ENCODE results near the gene PIGU.
"Not testable (repeated sequence)": the region's sequence is repeated elsewhere in the genome, so short reads cannot be mapped to it uniquely, and the experiment has no call there.

The PIGU gene

DNA sequence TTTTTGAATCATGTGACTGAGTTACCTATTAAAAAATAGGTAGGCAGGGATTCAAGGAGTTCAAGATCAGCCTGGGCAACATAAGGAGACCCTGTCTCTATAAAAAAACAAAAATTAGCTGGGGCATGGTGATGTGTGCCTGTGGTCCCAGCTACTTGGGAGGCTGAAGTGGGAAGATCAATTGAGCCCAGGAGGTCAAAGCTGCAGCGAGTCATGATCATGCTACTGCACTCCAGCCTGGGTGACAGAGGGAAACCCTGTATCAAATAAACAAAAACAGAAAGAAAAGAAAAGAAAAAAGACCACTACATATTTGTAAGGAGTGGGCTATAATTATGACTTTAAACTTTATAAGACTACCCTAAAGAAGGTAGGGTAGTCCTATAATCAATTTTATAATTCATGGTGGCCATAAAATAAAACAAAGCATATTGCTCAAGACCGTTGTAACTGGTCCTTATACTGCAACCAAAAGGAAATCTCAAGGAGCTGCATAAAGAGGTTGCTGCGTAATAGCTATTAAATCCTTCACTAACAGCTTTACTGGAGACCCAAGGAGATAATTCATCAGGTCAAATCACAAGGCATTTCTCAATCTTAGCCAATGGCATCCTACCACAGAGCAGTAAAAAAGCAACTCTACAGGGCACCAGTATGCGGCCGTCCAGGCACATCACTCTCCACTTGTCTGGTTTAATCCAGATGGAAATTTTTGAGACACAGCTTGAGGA lies 13.5 kb downstream of the PIGU start:
- DNase-seq (ENCODE audit: low read depth in 3 of 3), result no peak

GRCh38 chr20:34661811-34662210 lies 15.1 kb downstream of the PIGU start:
- DNase-seq (ENCODE audit: low read depth in 3 of 3), result not testable (repeated sequence)

- DNase-seq (ENCODE audit: low read depth in 3 of 3), result not testable (repeated sequence)
Measured at GRCh38 chr20:34658654-34659053, 18.2 kb downstream of the PIGU start.

- DNase-seq (ENCODE audit: low read depth in 3 of 3), result no peak
Measured at GRCh38 chr20:34654207-34654744, 22.6 kb downstream of the PIGU start.

DNA sequence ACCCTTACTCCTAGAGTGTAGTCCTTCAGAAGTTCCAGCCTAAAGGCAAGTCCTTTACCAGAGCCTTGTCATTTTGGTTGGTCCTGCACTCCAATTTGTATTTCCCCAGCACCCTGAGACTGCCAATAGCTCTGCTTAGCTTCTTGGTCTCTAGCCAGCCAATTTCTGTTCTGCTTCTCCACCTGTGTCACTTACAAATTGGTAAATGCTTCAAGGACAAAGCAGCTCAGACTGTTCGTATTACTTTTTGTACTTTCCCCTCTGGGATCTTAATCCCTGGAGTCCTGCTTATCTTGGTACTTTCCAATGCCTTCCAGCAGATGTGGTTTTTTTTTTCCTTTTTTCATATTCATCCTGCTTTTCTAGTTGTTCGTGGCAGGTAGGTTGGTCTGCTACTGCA lies 25.7 kb downstream of the PIGU start:
- DNase-seq (ENCODE audit: low read depth in 3 of 3), result no peak

DNA sequence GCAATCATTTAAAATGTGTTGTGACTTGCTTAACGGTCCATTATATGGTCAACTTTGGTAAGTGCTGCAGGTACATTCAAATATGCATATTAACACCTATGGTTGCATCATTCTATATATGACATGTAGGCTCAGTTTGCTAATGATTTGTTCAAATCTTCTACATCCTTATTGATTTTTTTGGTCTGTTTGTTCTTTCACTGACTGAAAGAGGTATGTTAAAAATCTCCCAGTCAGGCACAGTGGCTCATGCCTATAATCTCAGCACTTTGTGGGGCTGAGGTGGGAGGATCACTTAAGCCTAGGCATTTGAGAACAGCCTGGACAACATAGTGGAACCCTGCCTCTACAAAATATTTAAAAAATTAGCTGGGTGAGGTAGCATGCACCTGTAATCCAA lies 29.2 kb downstream of the PIGU start:
- DNase-seq (ENCODE audit: low read depth in 3 of 3), result no peak

GRCh38 chr20:34644951-34645350 lies 31.9 kb downstream of the PIGU start:
- no peak for DNase-seq (ENCODE audit: low read depth in 3 of 3)

DNA sequence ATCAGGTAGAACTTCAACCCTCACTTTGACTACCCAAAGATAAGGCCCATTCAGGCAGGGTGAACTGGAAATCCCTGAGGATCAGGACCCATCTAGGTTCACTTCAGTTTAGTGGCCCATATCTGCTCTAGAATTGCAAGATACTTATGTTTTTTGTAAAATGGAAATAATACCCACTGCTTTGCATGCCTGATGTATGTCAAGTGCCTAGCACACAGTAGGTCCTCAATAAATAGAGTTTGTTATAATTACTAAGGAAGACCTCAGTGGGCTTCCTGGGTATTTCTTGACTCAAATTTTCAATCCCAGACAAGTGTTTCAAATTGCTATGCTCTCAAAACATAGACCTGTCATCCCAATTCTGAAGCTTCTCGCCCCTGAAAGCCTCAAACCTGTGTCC lies 32.5 kb downstream of the PIGU start:
- no peak for DNase-seq (ENCODE audit: low read depth in 3 of 3)

DNA sequence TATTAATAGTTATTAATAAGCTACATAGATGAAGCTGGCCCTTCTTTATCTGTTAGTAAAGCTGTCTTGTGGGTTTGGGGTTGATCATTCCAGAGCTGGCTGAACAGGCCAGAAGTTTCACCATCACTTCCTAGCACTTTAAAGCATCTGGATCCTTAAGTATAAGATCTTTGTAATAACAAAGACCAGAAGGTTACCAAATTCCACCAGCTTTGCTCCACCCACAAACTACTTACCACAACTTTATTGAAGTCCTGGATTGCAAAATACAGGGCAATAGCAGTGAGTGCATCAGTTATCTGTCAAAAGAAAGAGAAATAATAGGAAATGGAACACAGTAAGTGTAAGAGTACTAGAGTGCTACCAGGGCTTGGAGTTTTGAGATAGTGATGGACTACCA lies 33.0 kb downstream of the PIGU start:
- no peak for DNase-seq (ENCODE audit: low read depth in 3 of 3)

DNA sequence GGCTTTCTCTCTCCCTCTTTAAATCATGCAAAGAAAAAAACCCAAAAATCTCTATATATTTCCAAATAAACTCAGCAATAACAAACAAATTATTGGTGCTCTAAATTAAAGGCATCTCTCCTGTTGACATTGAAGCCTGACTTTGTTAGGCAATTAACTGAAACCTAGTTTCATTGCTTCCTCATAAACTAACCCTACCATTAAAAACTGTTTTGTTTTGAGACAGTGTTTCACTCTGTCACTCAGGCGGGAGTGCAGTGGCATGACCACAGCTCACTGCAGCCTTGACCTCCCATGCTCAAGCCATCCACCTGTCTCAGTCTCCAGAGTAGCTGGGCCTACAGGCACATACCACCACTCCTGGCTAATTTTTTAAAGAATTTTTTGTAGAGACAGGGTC lies 34.9 kb downstream of the PIGU start:
- no peak for DNase-seq (ENCODE audit: low read depth in 3 of 3)

DNA sequence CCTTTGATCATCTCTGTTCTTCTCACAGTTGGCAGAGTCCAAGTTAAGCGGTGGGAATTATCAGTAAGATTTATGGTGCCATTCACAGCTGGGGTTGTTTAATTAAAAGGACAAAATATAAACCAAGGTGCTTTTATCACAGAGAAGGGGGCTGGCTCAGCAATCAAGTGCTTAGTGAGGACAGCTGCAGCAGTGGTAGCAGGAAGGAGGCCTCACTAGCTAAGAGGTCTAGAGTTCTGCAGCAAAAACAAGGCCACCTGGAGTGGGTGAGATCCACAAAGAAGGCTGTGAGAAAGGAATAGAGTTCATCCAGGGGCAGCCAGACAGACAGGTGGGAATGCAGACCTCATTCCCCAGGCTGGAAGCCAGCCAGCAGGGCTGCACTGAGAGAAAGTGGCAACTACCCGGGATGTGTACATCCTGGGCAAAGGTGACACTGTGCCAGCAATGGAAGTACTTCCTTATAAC lies 37.1 kb downstream of the PIGU start:
- DNase-seq (ENCODE audit: low read depth in 3 of 3), result no peak

GRCh38 chr20:34638532-34638931 lies 38.4 kb downstream of the PIGU start:
- no peak for DNase-seq (ENCODE audit: low read depth in 3 of 3)

- DNase-seq (ENCODE audit: low read depth in 3 of 3), result no peak
Measured at GRCh38 chr20:34638039-34638292, 38.9 kb downstream of the PIGU start.

GRCh38 chr20:34637245-34638038 lies 39.5 kb downstream of the PIGU start:
- no peak for DNase-seq (ENCODE audit: low read depth in 3 of 3)

- no peak for DNase-seq (ENCODE audit: low read depth in 3 of 3)
Measured at GRCh38 chr20:34636648-34637047, 40.2 kb downstream of the PIGU start.

GRCh38 chr20:34634392-34634791 lies 42.5 kb downstream of the PIGU start:
- DNase-seq (ENCODE audit: low read depth in 3 of 3), result no peak

GRCh38 chr20:34632870-34633452 lies 43.9 kb downstream of the PIGU start:
- DNase-seq (ENCODE audit: low read depth in 3 of 3), result no peak

GRCh38 chr20:34629904-34630303 lies 47.0 kb downstream of the PIGU start:
- no peak for DNase-seq (ENCODE audit: low read depth in 3 of 3)

DNA sequence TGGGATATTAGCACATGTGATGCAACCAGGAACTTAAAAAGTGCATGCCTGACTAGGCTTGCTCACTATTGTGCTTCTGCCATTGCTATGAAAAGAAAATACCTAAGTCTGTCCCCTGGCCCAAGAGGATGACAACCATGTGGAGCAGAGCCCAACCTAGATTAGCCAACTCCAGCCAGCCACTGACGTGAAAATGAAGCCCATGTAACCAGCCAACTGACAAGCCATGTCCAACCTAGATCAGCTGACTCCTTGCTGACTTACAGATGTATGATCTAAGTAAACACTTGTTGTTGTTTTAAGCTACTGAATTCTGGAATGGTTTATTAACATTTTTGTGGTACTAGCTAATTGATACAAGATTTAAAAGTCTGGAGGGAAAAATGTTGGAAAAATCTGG lies 47.5 kb downstream of the PIGU start:
- no peak for DNase-seq (ENCODE audit: low read depth in 3 of 3)

DNA sequence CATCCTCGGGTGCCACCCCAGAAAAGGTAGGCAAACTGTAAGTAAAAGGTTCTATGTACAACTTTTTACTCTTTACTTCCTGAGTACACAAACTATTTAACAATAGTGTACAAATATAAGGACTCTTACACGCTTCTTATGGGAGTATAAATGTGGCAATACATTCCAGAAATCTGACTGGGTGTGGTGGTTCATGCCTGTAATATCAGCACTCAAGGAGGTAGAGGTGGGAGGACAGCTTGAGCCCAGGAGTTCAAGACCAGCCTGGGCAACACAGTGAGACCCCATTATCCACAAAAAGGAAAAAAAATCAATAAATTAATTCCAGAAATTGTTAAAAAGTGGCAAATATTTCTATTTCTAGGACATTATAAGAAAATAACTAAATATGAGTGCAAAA lies 48.9 kb downstream of the PIGU start:
- DNase-seq (ENCODE audit: low read depth in 3 of 3), result no peak

DNA sequence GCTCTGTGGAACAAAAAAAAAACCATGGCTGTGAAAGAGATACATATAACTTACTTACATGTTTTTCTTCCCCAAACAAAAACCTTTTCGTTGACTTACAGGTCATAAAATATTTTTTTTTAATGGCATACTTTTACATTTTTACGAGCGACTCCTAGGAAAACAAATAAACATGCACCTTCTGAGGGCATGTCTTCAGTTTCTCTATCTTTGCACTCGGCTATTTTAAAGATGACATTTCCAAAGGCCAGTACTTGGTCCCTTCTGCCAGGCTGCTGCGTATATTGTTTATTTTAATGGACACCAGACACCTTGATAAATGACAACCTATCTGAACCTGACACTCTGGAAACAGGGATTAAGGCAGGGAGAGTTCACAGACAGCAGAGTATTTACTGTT lies 49.4 kb downstream of the PIGU start:
- no peak for DNase-seq (ENCODE audit: low read depth in 3 of 3)

DNA sequence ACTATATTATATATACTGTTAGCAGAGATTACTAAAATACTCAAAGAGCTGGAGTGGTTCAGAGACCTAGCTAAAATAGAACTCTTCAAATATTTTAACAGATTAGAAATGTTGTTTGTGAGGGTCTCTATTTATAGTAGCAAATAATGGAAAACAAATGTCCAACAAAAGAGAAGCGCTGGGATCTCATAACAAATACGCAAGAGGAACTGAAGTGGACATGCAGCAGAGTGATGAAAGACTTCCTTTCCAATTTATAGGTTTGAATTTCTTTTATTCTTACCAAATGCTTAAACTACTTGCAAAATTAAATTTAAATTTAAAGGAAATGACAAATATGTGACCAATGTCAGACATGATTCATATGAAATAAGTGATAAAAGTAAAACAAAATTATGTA lies 49.9 kb downstream of the PIGU start:
- DNase-seq (ENCODE audit: low read depth in 3 of 3), result no peak

DNA sequence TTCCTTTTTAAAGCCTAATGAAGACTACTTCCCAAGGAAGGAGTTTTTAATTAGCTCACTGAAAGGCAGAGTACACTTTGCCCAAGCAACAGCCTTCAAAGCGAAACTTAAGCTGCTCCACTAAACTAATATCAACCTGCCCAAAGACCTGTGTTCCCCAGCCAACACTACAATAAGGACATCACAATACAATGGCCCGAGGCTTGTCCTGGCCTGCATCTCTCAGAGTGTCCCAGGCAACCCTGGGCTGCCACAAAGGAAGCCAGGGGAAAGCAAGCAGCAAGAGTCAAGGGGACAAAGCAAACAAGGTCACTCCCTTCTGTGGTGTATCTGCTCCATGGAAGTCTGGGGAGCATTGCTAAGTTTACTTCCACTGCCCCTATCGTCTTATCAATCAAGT lies 52.3 kb downstream of the PIGU start:
- no peak for DNase-seq (ENCODE audit: low read depth in 3 of 3)

Measured in stimulated activated CD4-positive, alpha-beta T cell treated with anti-CD3 and anti-CD28 coated beads, TNF-alpha, amount 100 ng/mL, for 48 hours (primary cell).